RPMI8226 (cell line): ENCODE results near the gene PLCB3.

Source experiments
- DNase-seq: peaks from one replicate; pipeline ENCODE4 v3.0.0-alpha.2; 2015

Gene PLCB3

DNA sequence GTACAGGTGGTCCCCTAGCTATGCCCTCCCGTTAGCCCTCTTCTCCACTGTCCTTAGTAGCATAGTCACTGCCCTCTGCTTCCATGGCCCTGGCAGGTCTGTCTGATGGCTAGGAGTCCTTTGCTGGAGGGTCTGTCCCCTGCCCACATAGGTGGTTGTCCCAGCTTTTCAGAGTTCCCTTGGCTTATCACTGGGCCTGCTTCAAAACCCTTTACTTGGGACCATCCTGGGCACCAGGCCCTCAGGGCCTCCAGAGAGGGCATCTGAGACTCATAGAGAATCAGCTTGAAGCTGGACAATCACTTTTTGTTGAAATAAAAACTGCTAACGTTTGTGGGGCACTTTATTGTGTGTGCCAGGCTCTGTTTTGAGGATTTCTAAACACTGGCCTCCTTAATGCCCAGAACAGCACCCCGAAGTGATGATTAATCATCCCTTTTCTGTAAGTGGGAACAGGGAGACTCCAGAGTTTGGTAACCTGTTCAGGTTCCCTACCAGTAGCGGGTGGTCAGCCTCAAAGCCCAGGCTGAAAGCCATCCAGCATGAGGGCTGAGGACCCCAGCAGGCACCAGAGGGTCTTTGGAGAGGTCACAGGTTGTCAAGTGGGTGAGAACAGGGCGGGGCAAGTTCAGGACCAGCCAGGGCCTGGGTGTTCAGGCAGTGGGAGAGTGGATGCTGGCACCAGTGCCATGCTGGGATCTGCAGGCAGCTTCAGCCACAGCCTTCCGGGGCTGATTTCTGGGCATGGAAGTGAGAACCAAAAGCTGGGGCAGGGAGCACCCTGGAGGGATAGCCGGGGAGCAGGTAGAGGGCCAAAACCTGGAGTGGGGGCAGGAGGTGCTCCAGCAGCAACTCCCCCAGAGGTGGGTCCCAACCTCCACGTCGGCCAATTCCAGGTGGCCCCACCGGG lies 39.3 kb downstream of the PLCB3 start:
- DNase-seq = no peak

DNA sequence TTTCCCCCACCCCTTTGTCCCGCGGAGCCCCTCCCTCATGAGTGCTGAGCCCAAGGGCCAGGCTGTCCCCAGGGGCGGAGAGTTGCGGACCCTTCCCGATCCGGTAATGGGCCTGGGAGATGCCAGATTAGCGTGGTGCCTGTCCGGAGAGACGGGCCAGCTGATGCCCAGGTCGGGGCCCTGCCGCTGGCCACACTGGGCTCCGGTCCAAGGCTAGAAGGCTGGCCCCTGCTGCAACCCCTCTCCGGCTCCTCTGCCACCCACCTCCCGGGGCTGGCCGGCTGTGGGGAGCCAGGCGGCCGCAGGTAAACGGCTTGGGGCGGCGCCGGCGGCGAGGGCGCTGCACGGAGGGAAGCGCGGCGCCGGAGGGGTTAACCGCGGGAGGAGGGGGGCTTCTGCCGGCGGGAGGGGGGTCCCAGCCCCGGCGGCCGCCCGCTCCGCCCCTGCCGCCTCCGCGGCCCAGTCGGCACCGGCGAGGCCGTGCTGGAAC lies 40.0 kb downstream of the PLCB3 start, which contains the start of gene KCNK4:
Gene KCNK4 (plus strand): TSS at position 41 of the 490 bp plus-strand sequence. CDS start 1,717 bp downstream, outside the sequence.
- no peak for DNase-seq

DNA sequence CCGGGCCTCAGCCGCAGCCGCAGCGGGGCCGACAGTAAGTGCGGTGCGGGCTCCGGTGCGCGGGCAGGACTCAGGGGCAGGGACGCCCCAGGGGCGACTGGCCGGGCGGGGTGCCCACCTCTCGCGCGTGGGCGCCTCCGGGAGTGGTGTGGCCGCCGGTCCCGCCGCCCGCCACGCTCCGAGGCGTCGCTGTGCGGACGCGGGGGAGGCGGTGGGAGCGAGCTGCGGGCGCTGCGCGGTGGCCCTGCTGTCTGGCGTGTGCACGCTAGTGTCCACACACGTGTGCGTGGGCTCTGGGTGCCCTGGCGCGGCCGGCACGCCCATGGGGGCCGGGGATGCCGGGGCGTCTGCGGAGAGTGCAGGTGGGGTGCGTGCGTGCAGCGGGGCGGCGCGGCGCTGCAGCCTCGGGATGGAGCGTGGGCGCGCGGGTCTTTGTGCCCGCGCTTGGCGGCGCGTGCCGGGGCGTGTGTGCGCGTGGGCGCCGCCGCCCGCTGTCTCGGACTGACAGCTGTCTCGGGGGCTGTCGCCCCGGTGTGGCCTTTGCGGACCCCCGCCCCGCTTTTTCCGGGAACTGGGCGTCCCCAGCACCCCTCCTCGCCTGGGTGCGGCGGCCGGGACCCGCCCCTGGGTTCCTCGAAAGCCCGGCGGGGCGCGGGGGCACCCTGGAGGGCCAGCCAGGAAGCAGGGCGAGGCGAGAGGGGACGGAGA lies 40.6 kb downstream of the PLCB3 start:
- no peak for DNase-seq

DNA sequence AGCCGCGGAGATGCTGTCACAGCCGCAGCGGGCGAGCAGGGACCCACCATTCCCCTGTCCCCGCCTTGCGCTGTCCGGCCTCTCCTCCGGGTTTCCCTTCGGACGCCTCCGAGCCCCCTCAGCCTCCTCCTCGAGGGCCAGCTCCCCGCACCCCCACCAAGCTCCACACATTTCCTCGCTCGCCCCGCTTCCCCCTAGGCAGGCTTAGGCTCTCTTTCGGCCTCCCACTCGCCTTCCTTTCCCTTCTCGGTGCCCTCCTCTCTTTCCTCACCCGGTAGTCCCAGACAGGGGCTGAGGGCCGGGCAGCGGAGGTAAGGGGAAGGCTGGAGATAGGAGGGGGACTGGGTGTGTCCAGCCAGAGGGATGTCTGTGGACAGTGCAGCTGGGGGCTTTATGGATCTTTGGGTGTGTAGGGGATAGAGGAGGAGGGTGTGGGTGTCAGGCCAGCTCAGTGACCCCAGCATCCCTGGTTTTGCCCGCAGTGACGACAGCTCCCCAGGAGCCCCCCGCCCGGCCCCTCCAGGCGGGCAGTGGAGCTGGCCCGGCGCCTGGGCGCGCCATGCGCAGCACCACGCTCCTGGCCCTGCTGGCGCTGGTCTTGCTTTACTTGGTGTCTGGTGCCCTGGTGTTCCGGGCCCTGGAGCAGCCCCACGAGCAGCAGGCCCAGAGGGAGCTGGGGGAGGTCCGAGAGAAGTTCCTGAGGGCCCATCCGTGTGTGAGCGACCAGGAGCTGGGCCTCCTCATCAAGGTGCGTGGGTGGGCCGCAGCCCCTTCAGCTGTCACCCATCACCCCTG lies 41.3 kb downstream of the PLCB3 start:
- no peak for DNase-seq

DNA sequence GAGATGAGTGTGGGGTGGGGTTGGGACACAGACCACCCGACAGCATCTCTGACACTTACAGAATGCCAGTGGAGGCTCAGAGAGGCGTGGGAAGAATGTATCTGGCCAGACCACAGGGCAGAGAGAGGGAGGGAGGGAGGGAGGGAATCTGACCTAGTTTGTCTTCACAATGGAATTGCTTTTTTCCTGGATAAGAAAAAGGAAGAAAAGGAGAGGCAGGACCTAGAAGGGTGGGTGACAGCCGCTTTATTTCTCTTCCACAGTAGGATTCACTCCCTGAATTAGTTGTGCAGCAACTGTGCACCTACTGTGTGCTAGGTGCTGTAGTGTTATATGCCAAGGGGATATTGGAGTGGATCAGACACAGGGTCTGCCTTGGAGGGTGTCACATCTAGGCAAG lies 43.4 kb downstream of the PLCB3 start:
- no peak for DNase-seq

DNA sequence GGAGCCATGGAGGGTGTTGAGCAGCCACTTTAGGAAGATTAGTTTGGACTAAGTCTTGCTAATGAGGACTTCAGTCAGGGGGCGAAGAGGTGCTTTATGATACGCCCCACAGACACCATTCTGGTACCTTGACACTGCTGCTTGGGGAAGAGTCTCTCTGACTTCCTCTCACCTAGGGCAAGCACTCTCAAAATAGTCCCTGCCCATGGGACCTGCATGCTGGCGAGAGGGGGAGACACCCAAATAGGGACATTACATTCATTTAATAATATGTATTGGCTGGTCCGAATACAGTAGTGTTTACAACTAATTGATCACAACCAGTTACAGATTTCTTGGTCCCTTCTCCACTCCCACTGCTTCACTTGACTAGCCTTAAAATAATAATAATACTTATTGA lies 44.4 kb downstream of the PLCB3 start:
- DNase-seq = no peak

DNA sequence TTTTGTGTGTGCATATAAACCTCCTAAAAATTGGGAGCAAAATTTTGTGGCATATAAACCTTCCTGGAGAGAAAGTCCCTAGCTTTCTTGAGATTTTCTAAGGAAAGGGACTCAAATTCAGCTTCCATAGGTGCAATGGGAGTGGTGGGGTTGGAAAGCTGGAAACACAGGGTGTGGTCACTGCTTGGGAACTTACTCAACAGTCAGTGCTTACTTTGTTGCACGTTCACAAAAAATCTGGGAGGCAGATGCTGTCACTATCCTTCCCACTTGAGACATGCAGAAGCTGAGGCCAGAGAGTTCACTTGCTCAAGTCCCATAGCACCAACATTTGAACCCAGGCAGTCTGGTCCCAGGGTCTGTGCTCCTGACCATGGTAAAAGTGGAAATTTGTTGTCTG lies 44.9 kb downstream of the PLCB3 start:
- no peak for DNase-seq

DNA sequence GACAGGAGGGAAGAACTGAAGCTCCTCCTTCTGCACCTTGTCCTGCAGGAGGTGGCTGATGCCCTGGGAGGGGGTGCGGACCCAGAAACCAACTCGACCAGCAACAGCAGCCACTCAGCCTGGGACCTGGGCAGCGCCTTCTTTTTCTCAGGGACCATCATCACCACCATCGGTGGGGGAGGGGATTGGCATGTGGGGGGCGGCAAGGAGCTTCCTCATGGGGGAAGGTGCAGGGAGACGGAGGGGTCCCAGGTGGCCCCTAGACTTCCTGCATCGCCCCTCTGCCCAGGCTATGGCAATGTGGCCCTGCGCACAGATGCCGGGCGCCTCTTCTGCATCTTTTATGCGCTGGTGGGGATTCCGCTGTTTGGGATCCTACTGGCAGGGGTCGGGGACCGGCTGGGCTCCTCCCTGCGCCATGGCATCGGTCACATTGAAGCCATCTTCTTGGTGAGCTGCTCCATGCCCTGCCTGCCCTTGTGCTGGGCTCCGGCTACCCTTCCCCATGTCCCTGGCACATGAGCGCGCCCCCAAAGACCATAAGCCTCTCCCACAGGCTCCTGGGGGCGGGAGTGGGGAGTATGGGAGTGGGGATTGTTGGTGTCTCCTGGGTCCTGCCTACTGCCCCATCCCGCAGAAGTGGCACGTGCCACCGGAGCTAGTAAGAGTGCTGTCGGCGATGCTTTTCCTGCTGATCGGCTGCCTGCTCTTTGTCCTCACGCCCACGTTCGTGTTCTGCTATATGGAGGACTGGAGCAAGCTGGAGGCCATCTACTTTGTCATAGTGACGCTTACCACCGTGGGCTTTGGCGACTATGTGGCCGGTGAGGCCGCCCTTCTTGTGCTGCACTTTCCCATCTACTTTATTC lies 45.7 kb downstream of the PLCB3 start:
- DNase-seq = no peak

DNA sequence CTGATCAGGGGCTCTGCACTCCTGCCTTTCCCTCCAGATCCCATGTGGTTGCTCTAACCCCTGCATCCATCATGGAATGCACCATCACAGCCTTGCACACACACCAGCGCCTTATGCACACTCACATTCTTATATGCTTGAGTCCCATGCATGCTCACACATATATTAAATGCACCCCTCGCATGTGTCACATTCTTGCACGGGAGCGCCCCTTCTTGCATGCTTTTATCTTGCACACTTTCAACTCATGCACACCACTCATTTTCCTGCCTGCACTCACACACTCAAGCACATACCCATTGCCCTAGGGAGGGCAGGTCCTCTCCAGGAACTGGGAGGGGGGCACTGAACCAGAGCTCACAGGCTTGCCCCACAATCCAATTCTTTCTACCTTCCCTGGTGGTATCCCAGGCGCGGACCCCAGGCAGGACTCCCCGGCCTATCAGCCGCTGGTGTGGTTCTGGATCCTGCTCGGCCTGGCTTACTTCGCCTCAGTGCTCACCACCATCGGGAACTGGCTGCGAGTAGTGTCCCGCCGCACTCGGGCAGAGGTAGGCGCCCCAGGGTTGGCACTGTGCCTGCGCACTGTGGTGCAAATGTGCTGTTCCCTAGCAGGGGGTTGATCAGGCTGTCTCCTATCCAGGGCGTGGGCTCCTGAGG lies 46.5 kb downstream of the PLCB3 start:
- DNase-seq = peak; percentile 84

DNA sequence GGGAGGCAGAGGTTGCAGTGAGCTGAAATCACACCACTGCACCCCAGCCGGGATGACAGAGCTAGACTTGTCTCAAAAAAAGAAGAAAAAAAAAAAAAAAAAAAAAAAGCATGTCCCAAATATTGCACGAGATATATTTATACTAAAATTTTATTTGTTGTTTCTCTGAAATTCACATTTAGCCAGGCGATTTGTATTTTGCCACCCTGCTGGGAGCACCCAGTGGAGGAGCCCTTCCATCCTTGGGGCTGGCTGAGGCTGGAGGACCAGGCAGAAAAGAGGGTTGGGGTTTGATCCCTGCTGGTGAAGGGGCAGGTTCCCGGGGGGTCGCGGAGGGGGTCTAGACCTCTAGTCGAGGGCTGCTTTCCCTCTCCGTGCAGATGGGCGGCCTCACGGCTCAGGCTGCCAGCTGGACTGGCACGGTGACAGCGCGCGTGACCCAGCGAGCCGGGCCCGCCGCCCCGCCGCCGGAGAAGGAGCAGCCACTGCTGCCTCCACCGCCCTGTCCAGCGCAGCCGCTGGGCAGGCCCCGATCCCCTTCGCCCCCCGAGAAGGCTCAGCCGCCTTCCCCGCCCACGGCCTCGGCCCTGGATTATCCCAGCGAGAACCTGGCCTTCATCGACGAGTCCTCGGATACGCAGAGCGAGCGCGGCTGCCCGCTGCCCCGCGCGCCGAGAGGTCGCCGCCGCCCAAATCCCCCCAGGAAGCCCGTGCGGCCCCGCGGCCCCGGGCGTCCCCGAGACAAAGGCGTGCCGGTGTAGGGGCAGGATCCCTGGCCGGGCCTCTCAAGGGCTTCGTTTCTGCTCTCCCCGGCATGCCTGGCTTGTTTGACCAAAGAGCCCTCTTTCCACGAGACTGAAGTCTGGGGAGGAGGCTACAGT lies 47.9 kb downstream of the PLCB3 start:
- peak; percentile 61 for DNase-seq

DNA sequence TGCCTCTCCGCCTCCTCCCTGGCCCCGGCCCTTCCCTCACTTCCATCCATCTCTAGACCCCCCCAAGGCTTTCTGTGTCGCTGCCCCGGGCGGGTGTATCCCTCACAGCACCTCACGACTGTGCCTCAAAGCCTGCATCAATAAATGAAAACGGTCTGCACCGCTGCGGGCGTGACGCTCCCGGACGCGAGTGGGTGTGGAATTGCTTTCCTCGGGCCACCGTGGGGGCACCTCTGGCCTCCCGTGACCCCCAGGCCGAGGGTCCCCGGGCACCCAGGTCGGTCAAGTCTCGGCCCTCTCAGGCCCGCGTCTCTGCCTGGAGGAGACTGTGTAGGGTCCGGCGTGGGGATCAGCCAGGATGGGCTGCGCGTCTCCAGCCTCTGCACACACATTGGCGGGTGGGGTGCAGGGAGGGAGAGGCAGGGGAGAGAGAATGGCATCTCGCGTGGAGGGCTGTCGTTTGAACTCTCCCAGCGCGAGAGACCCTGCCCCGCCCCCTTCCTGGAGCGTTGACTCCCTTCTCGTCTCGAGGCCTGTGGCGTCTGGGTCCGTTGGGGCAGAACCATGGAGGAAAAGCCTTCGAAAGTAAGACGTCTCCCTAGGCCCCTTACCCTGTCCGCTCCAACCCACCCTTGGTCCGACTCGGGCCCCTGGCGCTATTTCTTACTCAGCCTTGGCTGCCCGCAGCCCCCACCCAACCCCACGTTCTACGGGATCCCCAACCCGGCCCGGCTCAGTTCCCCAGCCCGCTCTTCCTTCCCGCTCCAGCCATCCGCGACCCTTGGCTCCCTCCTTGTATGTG lies 48.7 kb downstream of the PLCB3 start, which contains the start of gene CATSPERZ:
Gene CATSPERZ (plus strand): TSS at position 512 of the 802 bp plus-strand sequence. CDS start 53 bp downstream, at position 565.
- DNase-seq = no peak

DNA sequence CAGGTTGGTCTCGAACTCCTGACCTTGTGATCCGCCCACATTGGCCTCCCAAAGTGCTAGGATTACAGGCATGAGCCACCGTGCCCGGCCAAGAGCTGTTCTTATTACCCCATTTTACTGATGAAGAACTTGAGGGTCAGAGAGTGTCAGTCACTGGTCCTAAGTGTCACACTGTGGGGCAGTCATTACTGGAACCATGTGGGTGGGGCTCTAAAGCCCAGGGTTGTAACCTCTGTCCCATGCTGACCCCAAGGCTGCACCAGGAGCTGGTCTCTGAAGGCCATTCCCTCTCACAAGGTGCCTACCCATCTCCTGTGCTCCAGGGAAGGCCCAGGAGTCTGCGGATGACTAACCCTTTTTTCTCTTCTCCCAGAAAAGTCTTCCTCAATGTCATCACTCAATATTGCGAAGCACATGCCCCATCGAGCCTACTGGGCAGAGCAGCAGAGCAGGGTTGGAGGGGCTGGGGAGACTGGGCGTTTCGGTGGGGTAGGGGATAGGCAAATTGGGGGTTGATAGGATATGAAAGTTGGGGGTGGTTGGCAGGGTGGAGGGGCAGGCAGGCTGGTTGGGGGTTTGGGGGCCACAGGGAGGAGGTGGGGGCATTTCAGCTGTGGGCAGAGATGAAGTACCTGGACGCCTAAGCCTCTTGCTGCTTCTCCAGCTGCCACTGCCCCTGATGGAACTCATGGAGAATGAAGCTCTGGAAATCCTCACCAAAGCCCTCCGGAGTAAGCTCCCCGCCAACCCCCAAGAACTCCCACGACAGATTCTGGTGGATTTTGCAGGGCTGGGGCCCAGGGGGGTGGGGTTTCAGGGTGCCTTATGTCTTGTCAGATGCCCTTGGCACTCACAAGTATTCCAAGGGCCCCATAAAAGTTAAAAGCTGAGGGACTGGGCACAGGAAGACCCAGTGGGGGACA lies 52.0 kb downstream of the PLCB3 start:
- DNase-seq = no peak

DNA sequence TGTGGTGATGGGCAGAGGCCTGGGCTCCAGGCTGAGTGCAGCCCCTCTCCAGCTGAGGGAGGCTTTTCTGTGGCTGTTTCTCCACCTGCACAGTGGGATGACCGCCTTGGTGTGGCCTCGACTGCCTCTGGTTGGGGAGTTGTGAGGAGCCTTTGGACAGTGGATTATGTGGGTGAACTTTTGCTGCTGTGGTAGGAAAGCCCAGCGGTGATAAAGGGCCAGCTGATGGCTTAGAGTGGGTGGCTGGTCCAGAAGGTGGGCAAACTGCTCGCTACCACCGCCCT lies 52.6 kb downstream of the PLCB3 start:
- no peak for DNase-seq

DNA sequence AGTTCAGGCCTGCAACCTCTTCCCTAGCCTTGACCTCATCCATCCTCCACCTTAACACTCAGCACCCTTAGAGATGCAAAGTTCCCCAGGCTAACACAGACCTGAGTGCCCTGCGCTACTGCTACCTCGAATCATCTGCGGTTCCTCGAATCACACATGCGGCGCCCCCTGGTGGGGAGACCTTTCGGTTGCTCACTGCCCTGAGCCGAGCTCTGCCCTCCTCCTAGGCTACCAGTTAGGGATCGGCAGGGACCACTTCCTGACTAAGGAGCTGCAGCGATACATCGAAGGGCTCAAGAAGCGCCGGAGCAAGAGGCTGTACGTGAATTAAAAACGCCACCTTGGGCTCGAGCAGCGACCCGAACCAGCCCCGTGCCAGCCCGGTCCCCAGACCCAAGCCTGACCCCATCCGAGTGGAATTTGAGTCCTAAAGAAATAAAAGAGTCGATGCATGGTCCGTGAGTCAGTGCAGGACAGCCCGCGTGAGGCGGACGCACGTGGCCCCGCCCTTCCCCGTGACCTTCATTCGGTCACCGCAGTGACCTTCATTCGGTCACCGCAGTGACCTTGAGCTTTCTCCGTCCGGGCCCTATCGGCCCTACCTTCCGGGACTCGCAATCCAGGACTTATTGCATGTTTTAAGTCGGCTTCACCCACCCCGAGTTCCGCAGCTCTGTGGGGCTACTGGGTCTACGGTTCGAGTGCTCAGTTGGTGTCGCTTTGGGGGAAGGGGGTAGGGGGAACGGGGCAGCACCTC lies 53.2 kb downstream of the PLCB3 start:
- DNase-seq = peak; percentile 98

DNA sequence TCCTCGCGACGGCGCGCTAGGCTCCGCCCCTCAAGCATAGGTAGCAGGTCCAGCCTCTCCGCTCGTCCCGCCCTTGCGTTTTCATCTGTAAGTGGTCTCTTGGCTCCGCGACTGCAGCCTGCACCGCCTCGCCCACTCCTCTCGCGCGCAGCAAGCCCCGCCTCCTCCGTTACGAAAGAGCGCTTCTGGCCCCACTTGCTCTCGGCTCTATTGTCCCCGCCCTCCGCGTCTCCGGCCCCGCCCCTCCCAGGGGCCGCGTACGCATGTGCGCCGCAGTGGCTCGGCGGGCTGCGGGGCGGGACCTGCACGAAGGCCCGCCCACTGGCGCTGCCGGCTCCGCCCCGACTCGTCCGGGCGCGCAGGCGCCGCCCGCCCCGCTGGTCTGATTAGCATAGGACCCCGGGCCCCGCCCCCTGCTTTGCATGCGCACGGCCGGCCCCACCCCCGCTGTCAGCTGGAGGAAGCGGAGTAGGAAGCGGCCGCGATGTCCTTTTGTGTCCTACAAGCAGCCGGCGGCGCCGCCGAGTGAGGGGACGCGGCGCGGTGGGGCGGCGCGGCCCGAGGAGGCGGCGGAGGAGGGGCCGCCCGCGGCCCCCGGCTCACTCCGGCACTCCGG lies 53.9 kb downstream of the PLCB3 start, which contains the start of gene ESRRA:
Gene ESRRA (plus strand): TSS at position 450 of the 616 bp plus-strand sequence. CDS start 1,656 bp downstream, outside the sequence.
- peak; percentile 100 for DNase-seq

DNA sequence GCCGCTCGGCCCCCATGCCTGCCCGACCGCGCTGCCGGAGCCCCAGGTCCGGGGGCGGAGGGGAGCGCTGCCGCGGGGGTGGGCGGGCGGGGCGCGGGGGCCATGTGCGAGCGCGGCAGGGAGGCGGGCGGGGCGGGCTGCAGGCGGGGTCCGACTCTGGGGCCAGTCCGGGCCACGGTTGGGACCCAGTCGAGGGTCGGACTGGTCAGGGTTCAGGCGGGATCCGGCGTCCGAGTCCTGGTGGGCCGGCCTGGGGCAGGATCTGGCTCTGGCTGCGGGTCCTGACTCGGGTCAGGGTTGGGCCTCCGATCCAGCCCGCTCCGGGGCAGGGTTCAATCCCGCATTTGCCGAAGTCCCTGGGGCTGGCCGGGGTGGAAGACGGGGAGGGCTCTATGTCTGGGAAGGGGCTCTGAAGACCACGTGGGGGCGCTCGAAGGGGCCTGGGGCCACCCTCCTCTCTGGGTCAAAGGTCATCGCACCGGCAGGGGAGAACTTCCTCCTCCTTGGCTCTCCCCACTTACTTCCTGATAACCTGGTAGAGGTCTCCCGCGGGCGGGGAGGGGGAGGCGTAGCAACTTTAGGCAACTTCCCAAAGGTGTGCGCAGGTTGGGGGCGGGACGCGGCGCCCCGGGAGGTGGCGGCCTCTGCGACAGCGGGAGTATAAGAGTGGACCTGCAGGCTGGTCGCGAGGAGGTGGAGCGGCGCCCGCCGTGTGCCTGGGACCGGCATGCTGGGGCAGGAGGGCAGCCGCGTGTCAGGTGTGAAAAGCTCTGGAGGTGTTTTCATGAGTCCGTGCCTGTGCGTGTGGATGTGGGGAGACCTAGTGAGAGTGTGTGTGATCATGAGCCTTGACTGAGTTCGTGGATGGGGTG lies 54.6 kb downstream of the PLCB3 start:
- peak; percentile 95 for DNase-seq
